HPDE6-E6E7 (cell line): Measurements from ENCODE around the gene NRBP1.
"Not testable (repeated sequence)": the region's sequence is repeated elsewhere in the genome, so short reads cannot be mapped to it uniquely, and the experiment has no call there.

Experiments used
- DNase-seq: peaks from one replicate; pipeline ENCODE4 v3.0.0; 2011; ENCODE audit warnings: missing footprints; ENCODE audit errors: extremely low spot score

Gene NRBP1

GRCh38 chr2:27421660-27422250 is 6.7 kb upstream of the NRBP1 start:
- no peak for DNase-seq

GRCh38 chr2:27422958-27423357 is 5.5 kb upstream of the NRBP1 start:
- DNase-seq, result no peak

GRCh38 chr2:27425039-27425438 is 3.4 kb upstream of the NRBP1 start:
- DNase-seq, result not testable (repeated sequence)

DNA sequence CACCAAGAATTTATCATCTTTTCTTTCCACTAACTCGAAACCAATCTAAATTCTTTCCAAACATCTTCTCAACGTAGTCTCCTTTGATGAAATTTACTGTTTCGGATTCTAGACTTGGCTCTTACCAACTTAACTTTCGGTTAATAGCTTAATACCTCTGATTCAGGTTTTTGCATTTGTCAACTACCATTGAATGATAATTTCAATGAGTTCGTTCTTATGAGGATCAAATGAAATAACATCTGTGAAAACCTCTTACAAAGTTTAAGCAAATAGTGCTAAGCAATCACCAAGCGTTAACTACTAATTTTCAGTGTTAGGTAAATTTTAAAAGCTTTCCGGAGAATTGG is 593 bp upstream of the NRBP1 start:
- DNase-seq, result no peak

DNA sequence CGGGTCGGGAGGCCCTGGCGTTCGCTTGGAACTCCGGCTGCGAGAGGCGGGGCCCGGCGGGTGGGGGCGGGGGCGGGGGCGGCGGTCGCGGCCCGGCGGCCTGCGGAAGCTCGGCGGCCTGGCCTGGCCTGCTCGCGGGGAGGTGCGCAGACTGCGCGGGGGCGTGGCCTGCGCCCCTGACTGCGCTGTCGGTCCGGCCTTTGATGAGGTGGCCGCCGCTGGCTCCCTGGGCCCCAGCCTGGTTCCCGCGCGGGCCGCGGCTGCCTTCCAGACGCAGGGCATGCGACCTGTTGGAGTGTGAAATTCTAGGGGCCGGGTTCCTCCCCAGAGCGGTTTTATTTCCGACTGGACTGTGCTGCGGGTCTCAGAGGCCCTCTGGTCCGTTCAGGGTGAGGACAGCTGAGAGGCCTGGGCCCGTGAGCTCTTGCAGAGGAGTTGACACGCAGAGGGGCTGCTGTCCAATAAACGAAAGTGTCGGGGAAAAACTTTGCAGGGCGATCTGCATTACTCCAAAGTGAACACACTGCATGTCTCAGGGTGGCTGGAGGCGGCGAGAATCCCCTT is 629 bp downstream of the NRBP1 start:
- DNase-seq, result peak; percentile 83

DNA sequence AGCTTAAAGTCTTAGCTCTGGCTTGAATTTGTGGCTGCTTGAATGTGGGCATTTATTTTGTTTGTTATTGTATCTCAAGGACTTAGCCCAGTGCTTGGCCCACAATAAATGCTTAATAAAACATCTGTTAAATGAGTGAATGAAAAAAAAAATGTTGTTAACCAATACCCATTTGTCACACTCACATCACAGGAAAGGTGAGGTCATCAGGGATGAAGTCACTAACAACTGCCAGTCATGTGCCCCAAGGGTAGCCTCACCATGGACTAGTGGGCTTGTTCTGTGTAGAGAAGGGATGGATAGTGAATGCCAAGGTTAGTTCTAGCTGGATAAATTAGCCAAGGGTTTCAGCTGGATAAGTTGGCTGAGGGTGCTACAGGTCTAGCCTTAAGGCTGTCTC is 3.0 kb downstream of the NRBP1 start:
- no peak for DNase-seq

DNA sequence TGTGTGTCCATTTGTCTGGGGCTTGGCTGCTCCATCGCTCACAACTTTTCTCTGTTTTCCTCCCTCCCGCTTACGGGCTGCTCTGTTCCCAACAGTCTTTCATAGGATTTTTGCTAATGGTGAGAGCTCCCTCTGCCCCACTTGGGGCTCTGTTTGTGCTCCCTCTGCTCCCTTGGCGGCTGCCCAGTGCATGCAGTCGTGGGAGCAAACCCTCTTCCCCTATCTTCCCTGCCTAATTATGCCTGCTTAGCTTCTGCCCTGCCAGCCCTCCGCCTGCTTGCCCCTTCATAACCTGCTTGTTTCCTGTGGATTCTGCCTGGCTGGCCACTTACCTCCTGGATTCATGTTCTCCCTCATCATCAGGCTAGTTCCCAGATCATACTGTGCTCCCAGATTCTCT is 7.2 kb downstream of the NRBP1 start:
- DNase-seq, result no peak

DNA sequence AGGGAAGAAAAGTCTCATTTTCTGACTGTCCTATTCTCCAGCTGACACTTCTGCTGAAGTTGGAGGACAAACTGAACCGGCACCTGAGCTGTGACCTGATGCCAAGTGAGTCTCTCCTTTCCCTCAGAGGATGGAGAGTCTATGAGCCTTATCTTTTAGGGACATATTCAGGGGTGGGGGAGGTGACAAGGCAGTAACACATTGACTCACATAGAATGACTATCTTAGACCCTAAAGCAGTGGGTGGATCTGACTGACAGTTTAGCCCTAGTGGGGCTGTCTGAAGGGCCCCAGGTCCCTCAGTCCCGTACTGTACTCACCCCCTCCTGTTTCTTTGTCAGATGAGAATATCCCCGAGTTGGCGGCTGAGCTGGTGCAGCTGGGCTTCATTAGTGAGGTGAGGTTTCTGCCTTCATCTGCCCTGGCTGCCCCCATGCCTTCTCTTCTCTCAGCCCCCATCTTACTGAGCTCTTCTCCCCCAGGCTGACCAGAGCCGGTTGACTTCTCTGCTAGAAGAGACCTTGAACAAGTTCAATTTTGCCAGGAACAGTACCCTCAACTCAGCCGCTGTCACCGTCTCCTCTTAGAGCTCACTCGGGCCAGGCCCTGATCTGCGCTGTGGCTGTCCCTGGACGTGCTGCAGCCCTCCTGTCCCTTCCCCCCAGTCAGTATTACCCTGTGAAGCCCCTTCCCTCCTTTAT is 12.9 kb downstream of the NRBP1 start:
- DNase-seq, result no peak

DNA sequence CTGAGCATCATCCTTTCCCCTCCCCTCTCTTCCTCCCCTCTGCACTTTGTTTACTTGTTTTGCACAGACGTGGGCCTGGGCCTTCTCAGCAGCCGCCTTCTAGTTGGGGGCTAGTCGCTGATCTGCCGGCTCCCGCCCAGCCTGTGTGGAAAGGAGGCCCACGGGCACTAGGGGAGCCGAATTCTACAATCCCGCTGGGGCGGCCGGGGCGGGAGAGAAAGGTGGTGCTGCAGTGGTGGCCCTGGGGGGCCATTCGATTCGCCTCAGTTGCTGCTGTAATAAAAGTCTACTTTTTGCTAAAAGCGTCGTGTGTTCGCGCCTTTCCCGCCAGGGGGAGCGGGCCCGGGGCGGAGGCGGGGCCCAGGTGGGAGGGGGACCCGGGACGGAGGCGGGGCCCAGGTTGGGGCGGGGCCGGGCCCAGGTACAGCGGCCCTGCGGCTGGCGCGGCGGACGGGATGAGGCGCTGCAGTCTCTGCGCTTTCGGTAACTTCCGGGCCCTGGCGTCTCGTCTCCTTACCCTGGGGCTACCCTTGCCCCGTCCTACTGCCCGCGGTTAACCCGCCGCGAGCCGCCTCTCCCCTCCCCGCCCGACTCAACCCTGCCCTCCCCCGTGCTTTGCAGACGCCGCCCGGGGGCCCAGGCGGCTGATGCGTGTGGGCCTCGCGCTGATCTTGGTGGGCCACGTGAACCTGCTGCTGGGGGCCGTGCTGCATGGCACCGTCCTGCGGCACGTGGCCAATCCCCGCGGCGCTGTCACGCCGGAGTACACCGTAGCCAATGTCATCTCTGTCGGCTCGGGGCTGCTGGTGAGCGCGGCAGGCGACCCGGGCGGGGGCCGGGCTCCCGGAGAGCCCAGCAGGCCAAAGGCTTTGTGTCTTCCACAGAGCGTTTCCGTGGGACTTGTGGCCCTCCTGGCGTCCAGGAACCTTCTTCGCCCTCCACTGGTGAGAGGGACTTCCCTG is 13.8 kb downstream of the NRBP1 start, which contains the start of gene KRTCAP3:
TSS of gene KRTCAP3 (plus strand) at position 424 of the 962 bp plus-strand sequence. CDS start at position 456, 32 bp downstream.
- DNase-seq, result peak; percentile 90

DNA sequence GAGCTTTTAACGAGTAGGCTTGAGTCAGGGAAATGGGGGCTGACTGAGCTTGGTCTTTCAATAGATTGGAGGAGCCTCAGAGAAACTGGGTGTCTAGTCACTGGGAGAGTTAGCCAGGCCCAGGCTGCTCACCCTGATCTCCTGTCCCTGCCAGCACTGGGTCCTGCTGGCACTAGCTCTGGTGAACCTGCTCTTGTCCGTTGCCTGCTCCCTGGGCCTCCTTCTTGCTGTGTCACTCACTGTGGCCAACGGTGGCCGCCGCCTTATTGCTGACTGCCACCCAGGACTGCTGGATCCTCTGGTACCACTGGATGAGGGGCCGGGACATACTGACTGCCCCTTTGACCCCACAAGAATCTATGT is 14.5 kb downstream of the NRBP1 start:
- peak; percentile 33 for DNase-seq

DNA sequence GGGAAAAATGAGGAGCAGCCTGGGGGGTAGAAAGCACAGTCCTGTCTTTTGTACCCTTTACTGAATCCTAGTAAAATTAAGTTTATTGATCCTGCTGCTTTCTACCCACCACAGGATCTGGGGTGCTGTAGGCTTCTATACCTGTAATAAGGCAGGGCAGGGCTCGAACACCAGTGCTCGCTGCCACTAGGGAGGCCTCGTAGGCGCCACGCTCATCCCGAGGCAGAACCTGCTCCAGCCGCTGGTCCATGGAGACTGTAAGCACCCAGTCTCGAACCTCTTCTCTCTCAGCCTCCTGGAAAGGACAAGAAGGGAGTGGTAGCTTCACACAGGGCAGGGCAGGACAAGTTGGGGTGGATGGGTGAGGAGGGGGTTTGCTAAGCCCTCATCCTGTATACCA is 16.7 kb downstream of the NRBP1 start:
- DNase-seq, result no peak

GRCh38 chr2:27445615-27446014 is 17.2 kb downstream of the NRBP1 start:
- no peak for DNase-seq

DNA sequence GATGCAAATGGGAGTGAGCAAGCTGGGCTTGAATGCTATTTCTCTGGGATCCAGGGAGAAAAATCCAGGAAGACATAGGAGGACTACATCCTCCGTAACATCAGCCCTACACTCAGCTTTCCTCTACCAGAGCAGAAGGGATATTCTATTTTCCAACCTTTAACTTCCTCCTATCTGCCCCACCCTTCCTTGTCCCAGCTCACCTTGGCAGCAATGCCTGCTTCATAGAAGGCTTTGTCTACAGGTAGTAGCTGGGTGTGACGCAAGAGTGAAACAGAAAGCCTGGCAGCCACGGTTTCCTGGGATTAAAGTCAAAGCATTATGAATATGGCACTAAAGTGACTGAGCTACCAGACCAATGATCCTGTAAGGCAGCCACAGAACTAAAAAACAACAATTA is 17.6 kb downstream of the NRBP1 start:
- DNase-seq, result peak; percentile 87

DNA sequence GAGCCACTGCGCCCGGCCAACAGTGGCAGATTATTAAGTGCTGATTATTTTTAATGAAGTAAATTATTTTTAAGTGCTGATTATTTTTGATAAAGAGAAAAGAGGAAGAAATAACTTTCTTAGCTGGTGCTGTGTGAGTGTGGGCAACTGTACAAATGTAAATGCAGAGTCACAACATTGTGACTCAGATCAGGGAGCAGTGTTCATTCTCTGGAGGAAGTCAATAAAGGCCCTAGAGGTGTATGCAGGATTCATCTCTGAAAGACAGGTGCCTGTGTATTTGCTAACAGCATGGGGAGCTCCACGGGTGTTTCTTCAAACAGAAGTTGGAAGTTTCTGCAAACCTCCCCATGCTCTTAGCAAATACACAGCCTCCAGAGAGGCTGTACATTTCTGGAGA is 19.9 kb downstream of the NRBP1 start:
- no peak for DNase-seq

GRCh38 chr2:27451095-27451494 is 22.7 kb downstream of the NRBP1 start:
- DNase-seq, result no peak

GRCh38 chr2:27453968-27454367 is 25.5 kb downstream of the NRBP1 start:
- no peak for DNase-seq

GRCh38 chr2:27461118-27461517 is 32.7 kb downstream of the NRBP1 start:
- no peak for DNase-seq

- no peak for DNase-seq
Observed at GRCh38 chr2:27464443-27464842, 36.0 kb downstream of the NRBP1 start.

DNA sequence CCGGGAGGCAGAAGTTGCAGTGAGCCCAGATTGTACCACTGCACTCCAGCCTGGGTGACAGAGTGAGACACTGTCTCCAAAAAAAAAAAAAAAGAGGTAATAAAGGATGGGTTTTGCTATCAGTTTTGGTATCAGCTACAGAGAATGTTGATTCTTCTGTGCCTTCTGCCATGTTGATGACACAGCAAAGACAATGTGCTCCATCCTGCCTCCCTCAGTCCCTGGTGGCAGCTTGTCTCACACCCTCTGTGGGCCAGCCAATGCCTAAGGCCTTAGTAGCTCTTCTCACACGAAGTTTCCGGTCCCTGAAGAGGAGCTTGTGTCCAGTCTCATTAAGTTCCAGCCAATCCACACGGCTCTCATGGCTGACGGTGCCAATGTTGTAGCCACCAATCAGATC is 43.5 kb downstream of the NRBP1 start:
- DNase-seq, result no peak

GRCh38 chr2:27485496-27485895 is 57.1 kb downstream of the NRBP1 start:
- DNase-seq, result no peak

DNA sequence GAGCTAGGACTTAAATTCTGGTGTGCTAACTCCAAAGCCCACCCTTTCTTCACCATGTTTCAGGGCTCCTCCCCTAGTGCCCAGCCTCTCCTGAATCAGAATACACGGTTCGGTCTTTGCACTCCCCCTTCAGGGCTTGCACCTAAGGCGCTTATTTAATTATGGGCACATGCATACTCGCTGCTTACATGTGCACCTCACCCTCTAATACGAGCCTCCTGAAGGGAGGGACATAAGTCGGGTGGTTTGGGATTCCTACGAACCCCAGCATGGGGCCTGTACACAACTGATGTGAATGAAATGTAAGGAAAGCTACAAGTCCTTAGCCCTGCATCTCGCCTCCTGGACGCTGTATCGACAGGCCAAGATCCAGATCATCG is 60.7 kb downstream of the NRBP1 start:
- DNase-seq, result no peak
